ENCODE data around the gene COL18A1.

GRCh38 chr21:45545236-45545570 is 140.2 kb downstream of the COL18A1 start:
- TF ChIP-seq CTCF (IDR thresholded peaks at IDR 0.05 in 4 of 5, conservative IDR thresholded peaks at IDR 0.05 in 1 of 5) (no peak), POLR2A (IDR thresholded peaks at IDR 0.05) (no peak)
